GM19468 (cell line): ENCODE results near the gene ADAM17.
"Not testable (repeated sequence)": the region's sequence is repeated elsewhere in the genome, so short reads cannot be mapped to it uniquely, and the experiment has no call there.

Source experiments
- ATAC-seq: cut with Tn5 transposase; IDR thresholded peaks from one replicate; pipeline ENCODE4 v1.9.1; 2021; ENCODE audit warnings: mild to moderate bottlenecking, moderate library complexity, moderate number of reproducible peaks; ENCODE audit not compliant: unreplicated experiment; ENCODE audit errors: extremely low read depth

The ADAM17 gene

DNA sequence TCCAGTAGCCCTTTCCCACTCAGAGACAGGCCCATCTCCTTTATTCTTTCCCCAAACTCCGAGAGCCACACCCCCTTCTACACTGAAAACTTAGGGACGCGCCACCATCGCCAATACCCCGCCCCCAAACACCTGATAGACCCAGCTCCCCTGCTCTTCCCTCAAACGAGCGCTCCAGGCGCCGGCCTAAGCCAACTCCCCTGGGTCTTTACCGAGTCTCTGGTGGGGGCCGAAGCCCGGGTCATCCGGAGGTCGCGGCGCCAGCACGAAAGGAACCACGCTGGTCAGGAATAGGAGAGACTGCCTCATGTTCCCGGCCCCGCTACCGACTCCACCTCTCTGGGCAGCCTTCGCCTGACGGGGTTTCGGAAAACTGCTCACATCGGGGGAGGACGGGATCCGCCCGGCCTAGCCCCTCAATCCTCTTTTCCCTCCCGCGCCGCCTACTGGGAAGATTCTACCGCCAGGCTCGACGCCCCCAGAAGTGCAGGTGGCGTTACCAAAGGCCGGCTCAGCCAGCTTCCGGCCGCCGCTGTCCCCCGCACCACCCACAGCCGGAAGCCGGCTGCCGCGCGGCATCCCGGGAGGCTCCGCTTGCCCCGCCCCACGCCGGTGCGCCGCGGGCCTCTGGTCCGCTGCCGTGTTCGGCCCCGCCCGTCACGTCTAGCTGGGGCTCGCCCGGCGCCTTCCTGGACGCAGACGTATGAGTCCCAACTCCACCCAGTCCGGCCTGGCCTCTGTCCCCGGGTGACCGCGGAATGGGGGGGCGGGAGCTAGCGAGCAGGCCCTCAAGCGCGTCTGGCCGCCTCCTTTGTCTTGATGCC, at the start of gene ADAM17:
Gene ADAM17 (minus strand): TSS at position 534 of the 824 bp plus-strand sequence. CDS start 225 bp downstream, at position 309.
- ATAC-seq = peak; percentile 83

DNA sequence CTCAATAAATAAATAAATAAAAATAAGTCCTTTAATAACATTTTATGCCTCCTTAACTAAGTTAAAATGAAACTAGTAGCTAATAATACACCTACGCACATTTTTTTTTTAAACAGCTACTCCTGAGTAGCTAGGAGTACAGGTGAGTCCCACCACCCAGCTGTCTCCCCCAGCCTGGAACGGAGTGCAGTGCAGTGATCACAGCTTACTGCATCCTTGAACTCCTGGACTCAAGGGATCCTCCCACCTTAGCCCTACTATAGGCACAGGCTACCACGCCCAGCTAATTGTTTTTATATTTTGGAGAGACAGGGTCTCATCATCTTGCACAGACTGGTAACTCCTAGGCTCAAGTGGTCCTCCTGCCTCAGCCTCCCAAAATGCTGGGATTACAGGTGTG, 46.8 kb upstream of the ADAM17 start:
- ATAC-seq = no peak

DNA sequence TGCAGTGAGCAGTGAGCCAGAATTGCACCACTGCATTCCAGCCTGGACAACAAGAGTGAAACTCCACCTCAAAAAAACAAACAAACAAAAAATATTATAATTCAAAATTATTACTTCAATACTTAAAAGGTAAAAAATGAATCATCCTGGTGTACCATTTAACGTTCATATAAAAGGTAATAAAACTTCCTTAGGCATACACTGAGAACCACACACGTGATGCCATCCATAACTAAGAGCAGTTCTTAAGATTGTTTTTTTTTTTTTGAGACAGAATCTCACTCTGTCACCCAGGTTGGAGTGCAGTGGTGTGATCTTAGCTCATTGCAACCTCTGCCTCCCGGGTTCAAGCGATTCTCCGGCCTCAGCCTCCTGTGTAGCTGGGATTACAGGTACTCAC, 45.8 kb upstream of the ADAM17 start:
- no peak for ATAC-seq

DNA sequence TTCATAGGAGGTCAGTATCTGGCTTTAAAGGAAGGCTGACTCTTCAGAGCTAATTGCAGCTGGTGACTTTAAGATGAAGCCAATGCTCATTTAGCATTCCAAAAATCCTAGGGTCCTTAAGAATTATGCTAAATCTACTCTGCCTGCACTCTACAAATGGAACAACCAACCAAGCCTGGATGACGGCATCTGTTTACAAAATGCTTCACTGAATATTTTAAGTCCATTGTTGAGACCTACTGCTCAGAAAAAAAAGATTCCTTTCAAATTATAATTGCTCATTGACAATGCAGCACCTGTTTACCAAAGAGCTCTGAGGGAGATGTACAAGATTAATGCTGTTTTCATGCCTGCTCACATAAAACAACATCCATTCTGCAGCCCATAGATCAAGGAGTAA, 43.8 kb upstream of the ADAM17 start:
- no peak for ATAC-seq

DNA sequence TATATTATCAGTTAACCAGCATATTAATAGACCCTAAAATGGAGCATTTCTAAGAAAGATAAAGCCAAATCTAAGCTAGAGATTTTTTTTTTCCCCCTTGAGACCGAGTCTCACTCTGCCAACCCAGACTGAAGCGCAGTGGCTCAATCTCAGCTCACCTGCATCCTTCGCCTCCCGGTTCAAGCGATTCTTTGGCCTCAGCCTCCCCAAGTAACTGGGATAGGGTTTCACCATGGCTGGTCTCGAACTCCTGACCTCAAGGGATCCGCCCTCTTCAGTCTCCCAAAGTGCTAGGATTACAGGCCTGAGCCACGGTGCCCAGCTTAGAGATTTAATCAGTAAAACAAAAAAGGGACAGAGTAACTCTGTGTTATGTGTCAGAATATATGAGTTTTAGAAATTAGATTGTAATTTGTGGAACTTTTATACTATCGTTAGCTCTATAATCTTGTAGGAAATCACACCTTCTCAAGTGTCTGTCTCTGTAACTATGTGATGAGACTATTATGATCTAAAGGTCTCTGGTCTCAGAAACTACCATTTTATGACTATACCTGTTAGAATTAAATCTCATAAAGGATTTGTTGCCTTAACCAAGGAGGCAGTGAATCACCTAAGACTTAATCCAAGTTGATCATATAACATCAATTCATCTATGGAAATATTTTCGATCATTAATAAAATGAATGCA, 41.1 kb upstream of the ADAM17 start:
- no peak for ATAC-seq

DNA sequence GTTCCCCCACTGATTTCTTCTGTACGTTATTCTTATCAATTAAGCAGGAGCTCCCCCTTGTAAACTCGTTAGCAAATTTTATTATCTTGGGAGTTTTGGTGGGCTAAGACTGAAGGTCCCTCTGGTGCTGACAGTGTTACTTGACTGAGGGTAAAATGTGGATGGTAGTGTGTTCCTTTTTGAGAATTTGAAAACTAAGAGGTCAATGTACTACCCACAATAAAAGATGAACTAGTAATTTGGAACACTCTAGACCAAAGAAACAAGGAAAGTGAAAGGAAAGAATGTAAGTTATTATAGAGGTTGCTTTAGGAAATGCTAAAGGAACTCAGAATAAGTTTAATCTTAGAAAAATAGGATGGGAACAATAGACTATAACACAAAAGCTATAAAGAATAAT, 40.1 kb upstream of the ADAM17 start:
- no peak for ATAC-seq

DNA sequence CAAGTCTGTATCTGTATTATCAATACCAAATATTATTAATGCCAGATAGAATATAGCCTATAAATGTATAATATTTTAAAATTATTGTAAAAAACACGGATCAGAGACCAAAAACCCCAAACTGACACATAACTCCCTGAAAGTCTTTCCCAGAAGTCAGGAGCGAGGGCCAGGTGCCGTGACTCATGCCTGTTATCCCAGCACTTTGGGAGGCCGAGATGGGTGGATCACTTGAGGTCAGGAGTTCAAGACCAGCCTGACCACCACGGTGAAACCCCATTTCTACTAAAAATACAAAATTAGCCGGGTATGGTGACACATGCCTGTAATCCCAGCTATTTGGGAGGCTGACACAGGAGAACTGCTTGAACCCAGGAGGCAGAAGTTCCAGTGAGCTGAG, 39.6 kb upstream of the ADAM17 start:
- ATAC-seq = not testable (repeated sequence)

DNA sequence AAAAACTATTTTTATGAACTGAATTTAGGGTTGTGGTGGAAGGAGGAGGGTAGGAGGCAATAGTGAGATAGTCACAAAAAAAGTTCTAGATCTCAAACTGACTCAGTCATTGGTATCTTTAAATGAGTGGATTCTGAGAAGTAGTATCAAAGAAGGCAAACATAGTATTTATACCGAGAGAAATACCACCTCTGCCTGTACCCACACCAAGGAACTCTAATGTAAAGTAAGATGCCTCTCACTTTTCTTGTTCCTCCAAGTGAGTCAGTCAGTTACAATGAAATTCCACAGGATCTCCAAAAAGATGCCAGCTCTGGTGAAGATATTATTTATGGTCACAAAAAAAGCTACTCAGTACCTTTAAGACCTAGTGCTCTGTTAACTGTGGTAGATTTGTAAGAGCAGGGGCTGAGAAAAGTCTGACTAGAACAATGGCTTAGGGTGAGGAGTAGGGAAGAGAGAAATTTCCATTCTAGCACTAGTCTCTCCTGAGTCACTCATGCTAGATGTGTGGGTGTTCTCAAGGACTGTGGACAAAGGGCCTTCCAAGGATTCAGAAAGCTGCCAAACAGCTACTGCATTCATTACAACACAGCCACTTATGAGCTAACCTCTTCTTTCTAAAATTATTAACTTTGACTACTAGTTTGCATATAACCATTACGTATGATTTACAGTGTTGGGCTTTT, 38.9 kb upstream of the ADAM17 start:
- ATAC-seq = peak; percentile 17

DNA sequence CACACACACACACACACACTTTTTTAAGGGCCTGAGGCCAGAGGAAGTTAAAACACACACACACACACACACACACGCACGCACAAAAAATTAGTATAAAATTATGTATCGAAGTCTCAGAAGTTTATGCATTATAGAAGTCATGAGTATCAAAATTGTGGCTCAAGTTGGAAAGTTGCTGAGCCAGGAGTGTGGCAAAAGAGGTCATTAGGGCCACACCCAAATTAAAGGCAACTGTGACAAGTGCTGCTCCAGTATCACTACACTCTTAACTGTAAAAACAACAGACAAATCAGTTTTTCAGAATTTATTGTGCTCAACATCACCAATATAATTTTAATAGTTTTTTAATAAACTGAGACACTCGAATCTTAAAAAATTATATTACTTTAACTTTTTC, 38.3 kb upstream of the ADAM17 start:
- ATAC-seq = no peak

DNA sequence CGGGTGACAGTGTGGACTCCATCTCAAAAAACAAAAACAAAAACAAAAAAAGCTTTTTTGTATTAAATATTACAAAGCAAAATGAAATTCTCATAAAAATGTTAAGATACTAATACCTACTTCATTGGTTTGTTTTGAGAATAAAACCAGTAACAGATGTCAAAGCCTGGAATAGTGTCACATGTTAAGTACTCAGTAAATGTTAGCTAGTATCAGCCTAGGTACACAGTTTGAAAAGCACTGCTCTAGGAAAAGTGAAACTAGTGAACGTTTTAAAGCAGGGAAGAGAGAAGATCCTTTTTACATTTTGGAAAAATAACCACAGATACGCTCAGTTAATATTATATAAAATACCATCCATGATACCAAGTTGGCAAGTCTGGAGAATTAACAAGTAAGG, 37.1 kb upstream of the ADAM17 start:
- ATAC-seq = no peak

DNA sequence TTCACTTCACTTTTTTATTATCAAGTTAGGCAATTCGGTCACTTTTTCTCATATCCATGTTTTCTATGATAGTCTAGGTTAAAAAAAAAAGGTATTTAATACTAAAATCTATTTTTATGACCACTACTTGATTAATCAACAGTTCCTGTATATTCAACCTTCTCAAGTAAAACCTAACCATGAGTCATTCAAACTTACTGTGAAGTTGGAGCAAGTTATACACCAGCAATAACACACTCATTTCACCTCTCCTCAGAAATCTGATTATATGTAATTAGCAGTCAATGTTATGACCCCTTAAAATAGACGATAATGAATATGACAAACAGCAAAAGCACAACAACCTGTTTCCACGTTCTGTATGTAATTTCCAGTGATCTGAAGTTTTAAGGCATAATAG, 35.0 kb upstream of the ADAM17 start:
- ATAC-seq = no peak

DNA sequence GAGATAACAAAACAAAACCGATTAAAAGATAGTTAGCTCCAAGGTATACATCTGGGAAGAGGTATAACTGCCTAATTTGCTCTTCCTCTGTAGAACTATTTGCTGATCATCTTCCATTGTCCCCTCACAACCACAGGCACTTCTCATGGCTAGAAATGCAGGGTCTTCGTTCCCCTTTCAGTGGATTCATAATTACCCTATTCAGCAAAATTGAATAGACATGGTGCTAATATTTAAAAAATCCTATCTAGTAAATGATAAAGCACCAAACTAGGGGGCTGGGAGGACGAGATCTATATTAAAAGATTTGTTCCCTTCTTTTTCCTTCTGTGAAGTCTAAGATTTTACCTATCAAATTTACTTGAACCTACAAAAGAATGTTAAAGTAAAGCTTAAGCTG, 30.8 kb upstream of the ADAM17 start:
- ATAC-seq = no peak

DNA sequence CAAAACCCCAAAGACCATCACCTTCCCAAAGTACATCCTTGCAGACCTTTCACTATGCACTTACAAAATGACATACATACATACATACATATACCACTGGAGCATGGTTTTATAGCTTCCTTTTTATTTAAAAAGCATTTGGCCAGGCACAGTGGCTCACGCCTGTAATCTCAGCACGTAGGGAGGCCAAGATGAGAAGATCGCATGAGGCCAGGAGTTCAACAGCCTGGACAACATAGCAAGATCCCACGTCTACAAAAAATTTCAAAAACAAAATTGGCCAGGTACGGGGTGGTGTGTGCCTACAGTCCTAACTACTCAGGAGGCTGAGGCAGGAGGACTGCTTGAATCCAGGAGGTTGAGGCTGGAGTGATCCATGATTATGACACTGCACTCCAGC, 29.9 kb upstream of the ADAM17 start:
- no peak for ATAC-seq

DNA sequence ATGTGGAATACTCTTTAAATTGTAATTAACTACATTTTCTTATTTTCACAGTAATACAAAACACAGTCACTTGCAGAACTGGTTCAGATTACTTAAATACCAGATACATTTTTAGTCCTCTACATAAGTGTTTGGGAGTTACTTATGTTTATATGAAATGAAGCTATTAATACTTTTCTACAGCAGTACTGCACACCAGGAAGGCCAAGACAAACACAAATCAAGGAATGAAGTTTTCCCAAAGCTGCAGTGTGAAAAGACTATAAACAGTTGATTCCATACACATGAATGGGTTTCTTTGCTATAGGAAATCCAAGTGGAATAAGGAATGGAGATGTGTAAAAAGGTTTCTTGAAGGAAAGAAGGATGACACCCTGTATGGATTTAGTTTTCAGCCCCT, 29.3 kb upstream of the ADAM17 start:
- ATAC-seq = not testable (repeated sequence)

DNA sequence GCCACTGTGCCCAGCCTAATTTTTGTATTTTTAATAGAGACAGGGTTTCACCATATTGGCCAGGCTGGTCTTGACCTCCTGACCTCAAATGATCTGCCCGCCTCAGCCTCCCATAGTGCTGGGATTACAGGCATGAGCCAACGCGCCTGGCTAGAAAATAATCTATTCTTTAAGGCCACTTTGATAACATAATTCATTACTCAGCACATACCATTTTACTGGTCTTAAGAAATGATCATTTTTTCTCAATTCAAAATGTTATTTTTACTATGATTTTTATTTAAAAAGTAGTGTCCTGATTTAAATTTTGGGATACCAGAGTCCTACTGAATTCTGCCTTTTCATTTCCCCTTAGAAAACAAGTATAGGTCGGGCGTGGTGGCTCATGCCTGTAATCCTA, 27.0 kb upstream of the ADAM17 start:
- ATAC-seq = no peak

DNA sequence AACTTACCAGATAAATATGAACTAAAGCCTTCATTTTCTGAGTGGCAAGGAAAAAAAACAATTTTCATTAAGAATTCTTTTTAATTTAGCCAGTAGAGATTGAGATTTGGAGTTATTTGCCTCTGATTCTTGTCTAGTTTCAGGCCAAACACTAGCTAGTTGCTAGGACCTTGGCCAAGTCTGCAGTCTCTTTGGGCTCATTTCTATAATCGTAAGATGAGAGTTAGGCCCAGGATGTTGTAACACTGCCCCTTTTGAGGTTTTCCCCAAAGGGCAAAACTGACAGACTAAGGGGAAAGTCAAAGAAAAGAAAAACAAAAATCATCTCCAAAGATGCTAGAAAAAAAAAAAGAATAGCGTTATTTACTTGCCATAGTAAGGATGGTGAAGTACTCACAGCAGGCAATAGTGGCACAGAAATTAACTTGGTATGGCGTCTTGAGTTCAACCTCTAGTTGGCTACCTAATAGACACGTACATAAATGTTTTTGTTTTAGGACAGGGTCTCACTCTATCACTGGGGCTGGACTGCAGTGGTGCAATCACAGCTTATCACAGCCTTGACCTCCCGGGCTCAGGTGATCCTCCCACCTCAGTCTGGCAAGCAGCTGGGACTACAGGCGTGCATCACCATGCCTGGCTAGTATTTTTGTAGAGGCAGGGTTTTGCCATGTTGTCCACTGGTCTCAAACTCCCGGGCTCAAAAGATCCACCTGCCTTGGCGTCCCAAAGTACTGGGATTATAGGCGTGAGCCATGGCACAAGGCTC, 23.0 kb upstream of the ADAM17 start:
- ATAC-seq = no peak

DNA sequence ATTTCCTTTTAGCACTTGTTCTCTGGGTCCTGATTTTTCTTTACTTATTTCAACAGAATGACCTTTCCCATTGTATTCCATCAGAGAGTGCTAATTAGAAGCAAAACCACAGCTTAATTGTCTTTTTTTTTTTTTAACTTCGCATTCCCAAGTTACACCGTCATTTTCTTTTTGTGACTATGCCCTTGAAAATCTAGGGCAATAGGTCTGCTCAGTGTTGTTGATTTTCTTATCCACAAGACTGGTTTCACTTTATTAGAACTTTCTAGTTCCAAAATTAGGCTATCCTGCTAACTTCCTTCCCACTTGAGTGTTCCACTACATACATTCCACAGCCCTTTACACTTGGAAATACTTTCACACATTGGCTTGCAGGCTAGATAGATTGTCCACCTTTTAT, 18.7 kb upstream of the ADAM17 start:
- no peak for ATAC-seq

DNA sequence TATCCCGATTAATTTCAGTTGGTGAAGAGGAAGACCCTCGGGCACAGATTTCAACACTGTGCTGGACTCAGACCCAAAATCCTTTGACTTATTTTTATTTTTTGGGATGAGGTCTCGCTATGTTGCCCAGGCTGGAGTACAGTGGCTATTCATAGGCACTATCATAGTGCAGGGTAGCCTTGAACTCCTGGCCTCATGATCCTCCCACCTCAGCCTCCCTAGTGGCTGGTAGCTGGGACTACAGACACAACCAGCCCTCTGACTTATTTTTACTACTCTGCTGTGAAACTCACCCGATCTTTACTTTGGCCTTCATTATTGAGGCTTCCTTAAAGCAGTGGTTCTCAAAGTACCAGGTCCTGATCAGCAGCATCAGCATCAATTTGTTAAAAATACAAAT, 18.2 kb upstream of the ADAM17 start:
- ATAC-seq = no peak

DNA sequence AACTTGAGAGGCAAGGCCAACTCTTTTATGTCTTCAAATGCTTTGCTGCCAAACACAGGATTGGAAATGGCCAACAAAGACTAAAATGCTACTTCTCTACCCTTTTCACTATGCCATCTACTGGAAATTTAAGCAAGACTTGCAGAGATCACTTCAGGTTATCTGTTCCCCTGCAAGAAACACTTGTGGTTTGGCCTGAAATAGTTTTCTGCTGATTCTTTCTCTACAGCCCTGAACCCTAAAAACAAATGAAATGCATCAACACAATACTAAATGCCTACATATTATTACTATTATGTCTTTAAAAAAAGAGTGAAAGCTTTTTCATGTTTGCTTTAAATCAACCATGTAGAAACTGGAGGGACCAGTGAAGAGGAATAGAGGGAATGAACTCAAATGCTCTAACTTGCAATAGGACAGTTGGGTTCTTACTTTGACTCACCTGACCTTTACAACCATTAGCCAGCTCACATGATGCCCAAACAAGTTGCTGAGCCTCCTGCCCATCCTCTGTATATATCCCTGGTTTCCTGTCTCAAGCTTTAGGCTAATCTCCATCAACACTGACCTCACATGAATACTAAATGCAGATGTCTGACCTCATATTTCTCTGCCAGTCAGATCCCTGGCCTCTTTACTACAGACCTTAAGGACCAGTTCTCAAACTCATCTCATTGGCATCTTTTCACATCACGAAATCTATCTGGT, 17.5 kb upstream of the ADAM17 start:
- ATAC-seq = no peak
